ENCODE results near the gene ILK.

DNA sequence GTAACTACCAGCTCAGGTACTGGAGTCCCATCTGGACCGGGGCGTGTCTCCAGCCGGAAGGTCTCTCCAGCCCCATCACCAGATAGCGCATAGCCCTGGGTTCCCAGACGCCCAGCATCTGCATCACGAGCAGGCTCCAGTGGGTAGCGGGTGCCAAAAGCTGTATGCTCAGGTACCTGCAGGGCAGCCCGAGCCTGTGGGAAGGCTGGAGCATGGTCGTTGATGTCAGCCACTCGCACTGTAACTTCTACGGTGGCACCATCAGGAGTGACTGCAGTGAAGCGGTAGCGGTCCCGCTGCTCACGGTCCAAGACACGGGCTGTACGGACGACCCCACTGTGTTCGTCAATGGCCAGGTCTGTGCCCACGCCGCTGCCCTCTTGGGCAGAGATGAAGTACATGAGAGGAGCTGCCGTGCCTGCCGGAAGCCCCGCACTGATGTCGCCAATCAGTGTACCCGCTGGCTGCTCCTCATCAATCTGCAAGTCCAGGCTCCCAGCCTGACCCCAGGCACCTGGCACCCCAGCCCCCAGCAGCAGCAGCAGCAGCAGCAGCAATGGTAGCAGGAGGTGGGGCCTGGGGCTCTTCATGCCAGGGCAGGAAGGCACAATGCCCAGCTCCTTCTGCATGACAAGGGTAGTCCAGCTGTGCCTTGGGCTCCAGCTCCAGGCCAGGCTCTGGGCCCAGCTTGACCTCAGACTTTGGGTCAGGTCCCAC, 37.6 kb downstream of the ILK start:
- TF ChIP-seq POLR2A (IDR thresholded peaks at IDR 0.05; ENCODE audit: low read depth, low read length) (no peak), RELA (IDR thresholded peaks at IDR 0.05; ENCODE audit: borderline replicate concordance, partially characterized antibody) (no peak), HDAC6 (IDR thresholded peaks at IDR 0.05; ENCODE audit: unreplicated experiment) (no peak), EP300 (IDR thresholded peaks at IDR 0.05; ENCODE audit: borderline replicate concordance in 1 of 2, control insufficient read depth in 1 of 2, low read depth in 2 of 2, low read length in 2 of 2) (no peak)

All from GM12878 (cell line).